ENCODE results near the gene ERF.

DNA sequence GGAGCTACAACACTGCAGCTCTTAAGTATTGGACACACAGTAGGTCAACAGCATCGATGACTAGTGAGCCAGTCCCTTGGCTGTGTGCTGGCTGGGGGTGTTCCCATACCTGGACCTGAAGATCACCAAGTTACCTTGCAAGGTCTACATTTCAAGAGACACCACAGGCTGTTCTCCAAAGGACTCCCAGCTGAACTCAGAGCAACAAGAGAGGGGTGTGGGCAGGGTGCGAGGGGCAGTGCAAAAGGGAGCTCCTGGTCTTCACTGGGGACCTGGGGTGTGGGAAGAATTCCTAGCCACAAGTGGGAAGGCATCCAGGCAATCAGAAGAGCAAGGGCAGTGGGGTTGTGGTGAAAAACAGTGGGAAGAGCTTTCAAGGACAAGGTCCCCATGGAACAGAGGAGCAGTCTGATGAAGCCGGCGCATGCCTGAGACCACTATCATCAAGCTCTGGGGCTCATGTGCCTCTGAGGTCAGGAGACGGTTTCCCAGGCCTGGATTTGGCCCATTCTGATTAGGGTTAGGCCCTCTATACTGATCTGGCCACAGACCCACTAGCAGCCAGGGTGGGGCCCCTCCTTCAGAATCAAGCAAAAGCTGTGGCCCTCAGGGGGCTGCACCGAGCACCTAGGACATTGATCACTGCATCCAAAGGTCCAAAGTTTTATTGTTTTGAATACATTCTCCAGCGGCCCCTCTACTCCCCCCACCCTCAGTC, 7.8 kb downstream of the ERF start:
- TF ChIP-seq, protein P1, sequence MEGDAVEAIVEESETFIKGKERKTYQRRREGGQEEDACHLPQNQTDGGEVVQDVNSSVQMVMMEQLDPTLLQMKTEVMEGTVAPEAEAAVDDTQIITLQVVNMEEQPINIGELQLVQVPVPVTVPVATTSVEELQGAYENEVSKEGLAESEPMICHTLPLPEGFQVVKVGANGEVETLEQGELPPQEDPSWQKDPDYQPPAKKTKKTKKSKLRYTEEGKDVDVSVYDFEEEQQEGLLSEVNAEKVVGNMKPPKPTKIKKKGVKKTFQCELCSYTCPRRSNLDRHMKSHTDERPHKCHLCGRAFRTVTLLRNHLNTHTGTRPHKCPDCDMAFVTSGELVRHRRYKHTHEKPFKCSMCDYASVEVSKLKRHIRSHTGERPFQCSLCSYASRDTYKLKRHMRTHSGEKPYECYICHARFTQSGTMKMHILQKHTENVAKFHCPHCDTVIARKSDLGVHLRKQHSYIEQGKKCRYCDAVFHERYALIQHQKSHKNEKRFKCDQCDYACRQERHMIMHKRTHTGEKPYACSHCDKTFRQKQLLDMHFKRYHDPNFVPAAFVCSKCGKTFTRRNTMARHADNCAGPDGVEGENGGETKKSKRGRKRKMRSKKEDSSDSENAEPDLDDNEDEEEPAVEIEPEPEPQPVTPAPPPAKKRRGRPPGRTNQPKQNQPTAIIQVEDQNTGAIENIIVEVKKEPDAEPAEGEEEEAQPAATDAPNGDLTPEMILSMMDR (IDR thresholded peaks at IDR 0.05; ENCODE audit: extremely low read depth in 1 of 2, insufficient read depth in 1 of 2, low read depth in 1 of 2, low read length in 2 of 2): no peak
- TF ChIP-seq JUN (IDR thresholded peaks at IDR 0.05; ENCODE audit: borderline replicate concordance, insufficient read depth, insufficient read length, low read depth): no peak
